Skeletal muscle tissue (tissue), 4 donors: ENCODE data around the gene GCC1. TPM values are rescaled to one million over a fixed set of nuclear protein-coding genes. Genes with fewer than 3 reads are reported as not detected.
"Not testable (repeated sequence)": the region's sequence is repeated elsewhere in the genome, so short reads cannot be mapped to it uniquely, and the experiment has no call there.

Experiments
- H3K27ac ChIP-seq: one replicate; pipeline ENCODE4 v1.7.0; 2013; ENCODE audit warnings: mild to moderate bottlenecking, low read depth, low read length, inconsistent platforms
- H3K27me3 ChIP-seq, 3 donors: one replicate each; pipeline ENCODE4 v1.7.0; 2013; ENCODE audit warnings: low read length in 3 of 3; ENCODE audit not compliant: control insufficient read depth in 3 of 3, insufficient read depth in 3 of 3
- H3K36me3 ChIP-seq, 3 donors: one replicate each; pipeline ENCODE4 v1.7.0; 2013; ENCODE audit warnings: low read length in 3 of 3; ENCODE audit not compliant: control insufficient read depth in 3 of 3, insufficient read depth in 3 of 3
- H3K4me1 ChIP-seq, 3 donors: one replicate each; pipeline ENCODE4 v1.7.0; 2013; ENCODE audit warnings: low read length in 3 of 3, mild to moderate bottlenecking in 3 of 3; ENCODE audit not compliant: control insufficient read depth in 3 of 3, insufficient read depth in 3 of 3
- H3K4me3 ChIP-seq, 3 donors: one replicate each; pipeline ENCODE4 v1.7.0; 2013; ENCODE audit warnings: low read length in 3 of 3
- H3K9ac ChIP-seq, 3 donors: one replicate each; pipeline ENCODE4 v1.7.0; 2013; ENCODE audit warnings: low read length in 3 of 3, mild to moderate bottlenecking in 3 of 3, moderate library complexity in 2 of 3, low read depth in 1 of 3
- H3K9me3 ChIP-seq, 3 donors: one replicate each; pipeline ENCODE4 v1.7.0; 2013; ENCODE audit warnings: low read length in 3 of 3; ENCODE audit not compliant: control insufficient read depth in 3 of 3
- total RNA-seq: library from RNA; depleted of rRNA; stranded (reverse); fragments of >200 nt; gene quantifications from one replicate; pipeline ENCODE4 v1.2.3, GENCODE V29; 2014
- donor health status: Osteomylitis.

The GCC1 gene
- total RNA-seq, 1 donor from 2014 or later: 14.6 TPM

DNA sequence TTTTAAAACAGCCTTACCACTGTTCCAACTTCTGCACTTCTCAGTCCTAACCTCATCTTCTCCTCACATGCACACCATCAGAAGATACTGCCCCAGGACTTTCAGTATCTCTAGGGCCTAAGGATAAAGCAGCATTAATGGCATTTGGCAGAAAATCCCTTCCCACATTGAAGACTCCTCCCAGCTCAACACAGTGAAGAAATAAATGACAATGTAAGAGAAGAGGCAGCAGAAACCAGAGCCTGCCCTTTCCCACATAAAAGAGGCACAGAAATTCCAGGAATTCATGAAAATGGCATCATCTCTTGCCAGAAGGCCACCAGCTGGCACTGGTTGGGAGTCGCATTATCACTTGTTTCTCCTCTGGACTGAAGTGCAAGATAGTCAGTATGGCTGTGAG is 3.7 kb downstream of the GCC1 start:
- Histone ChIP-seq H3K27ac (no peak overlapping the region), H3K4me3 (no peak overlapping the region), H3K9me3 (no peaks in the 10 kb centered on the region), H3K27me3 (no peaks in the 10 kb centered on the region), H3K4me1 (peaks cover 45 to 53% (median 45%) of the 10 kb centered on the region in 3 donors), H3K36me3 (peaks cover 15 to 36% (median 20%) of the 10 kb centered on the region in 3 donors), H3K9ac (peak overlapping the region in 1 of 3 donors; percentile 45)

DNA sequence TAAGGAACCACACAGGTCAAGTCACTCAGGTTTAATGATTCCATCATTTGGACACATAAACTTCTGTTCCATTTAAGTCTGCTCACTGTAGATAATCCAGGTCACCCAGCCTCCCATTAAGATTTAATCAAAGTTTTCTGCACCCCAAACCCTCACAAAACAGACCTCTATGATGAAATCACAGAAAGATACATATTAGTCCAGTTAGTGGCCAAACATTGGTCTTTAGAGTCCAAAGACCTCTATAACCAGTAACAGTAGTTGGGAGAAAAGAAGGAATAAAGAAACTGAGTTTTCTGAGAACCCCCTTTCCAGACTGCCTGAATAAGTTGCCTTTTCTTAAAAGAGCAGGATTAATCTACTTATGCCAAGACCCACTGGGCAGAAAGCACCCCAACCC is 4.8 kb downstream of the GCC1 start:
- Histone ChIP-seq H3K9me3 (no peaks in the 10 kb centered on the region), H3K4me1 (peaks cover 40 to 47% (median 40%) of the 10 kb centered on the region in 3 donors), H3K9ac (peak overlapping the region in 1 of 3 donors; percentile 28), H3K27ac (no peak overlapping the region), H3K4me3 (no peak overlapping the region), H3K27me3 (no peaks in the 10 kb centered on the region), H3K36me3 (peaks cover 15 to 36% (median 20%) of the 10 kb centered on the region in 3 donors)

DNA sequence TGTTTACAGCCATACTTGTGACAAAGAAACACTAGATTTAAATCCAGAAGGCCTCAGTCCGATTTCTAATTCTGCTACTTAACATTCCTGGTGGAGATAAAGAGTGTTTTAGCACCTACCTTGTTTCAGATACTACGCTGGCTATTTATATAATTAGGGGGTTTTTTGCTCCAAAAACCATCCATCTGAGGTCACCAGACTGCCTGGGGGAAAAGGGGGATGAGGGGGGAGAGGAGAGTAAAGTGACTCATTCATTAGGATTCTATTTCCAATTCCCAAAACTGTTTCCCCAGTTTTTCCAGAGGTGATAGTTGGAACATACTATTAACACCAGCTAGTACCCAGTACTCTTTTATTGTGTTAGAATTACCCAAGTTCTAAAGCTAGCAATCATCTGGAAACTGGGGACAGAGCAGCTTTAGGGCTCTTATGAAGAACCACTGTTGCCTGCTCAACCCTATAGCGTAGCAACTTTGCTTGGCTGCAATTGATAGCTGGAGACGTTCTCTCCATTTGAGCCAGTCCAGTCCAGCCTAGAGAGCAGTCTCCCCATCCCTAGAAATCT is 6.6 kb downstream of the GCC1 start:
- H3K36me3 ChIP-seq: peaks cover 15 to 36% (median 20%) of the 10 kb centered on the region in 3 donors
- no peak overlapping the region for H3K27ac ChIP-seq

DNA sequence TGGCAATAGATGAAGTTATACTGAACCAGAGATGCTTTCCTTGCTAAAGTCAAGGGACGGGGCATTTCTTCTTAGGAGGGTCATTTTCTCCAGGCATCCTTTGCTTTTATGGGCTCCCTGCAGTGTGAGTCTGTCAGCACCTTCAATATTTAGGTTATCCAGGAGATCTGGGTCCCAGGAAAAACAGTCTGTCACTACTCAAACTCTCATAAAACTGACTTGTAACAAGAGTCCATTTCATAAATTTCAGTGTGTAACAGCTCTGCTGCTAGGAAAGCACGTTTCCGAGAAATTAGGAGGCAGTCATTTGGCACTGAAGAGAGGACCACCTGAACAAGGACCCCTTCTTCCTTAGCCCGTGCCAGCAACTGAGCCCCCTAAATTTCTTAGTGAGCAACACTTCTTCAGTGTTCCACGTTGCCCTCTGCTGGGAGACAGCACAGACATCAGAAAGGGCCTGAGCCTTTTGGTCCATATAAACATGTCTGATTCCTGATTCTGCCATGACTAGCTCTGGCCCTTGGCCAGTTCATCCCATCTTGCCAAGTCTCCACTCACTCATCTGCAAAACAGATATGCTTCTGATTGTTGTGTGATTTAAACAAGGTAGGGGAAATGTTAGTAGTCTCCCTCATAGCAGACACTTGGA is 7.2 kb downstream of the GCC1 start:
- no peak overlapping the region for H3K4me3 ChIP-seq
- no peak overlapping the region for H3K9ac ChIP-seq
- peaks cover 21 to 26% (median 21%) of the 10 kb centered on the region in 3 donors for H3K4me1 ChIP-seq
- H3K27ac ChIP-seq: no peak overlapping the region
- H3K9me3 ChIP-seq: no peaks in the 10 kb centered on the region
- H3K36me3 ChIP-seq: peaks cover 15 to 34% (median 20%) of the 10 kb centered on the region in 3 donors
- H3K27me3 ChIP-seq: no peaks in the 10 kb centered on the region

More for the DNA sequence above, 6.6 kb downstream of the GCC1 start:
- Histone ChIP-seq H3K9me3 (no peaks in the 10 kb centered on the region), H3K4me1 (peaks cover 27 to 32% (median 28%) of the 10 kb centered on the region in 3 donors), H3K9ac (no peak overlapping the region), H3K27me3 (no peaks in the 10 kb centered on the region), H3K4me3 (no peak overlapping the region)

DNA sequence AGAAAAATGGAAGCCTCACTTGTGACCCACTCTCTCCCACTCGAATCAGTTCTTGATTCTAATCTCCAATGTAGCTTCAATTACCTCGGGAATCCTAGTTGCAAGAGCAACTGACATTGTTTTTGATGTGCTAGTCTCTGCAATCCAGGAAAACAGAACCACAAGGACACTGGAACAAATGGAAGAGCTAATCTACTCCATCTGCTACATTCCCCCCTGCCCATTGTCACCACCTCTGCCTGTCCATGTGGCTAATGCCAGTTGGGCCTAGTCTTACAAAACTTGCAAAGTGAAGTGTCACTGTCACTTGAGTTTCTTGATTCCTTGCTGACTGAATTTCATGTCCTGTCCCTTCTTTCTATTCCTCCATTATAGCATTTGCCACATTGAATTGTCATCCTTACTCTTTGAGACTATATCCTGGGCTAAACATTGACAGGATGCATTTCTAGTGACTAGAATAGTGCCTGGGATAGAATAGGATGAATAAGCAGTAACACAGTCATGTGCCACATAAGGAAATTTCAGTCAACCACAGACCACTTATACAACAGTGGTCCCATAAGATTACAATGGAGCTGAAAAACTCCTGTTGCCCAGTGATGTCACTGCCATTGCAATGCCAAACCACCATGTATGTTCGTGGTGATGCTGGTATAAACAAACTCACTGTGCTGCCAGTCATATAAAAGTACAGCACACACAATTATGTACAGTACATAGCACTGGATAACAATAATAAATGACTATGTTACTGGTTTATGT is 13.5 kb downstream of the GCC1 start:
- Histone ChIP-seq H3K9ac (no peak overlapping the region), H3K27ac (no peak overlapping the region), H3K4me3 (no peak overlapping the region), H3K4me1 (no peaks in the 10 kb centered on the region), H3K36me3 (no peaks in the 10 kb centered on the region), H3K9me3 (no peaks in the 10 kb centered on the region), H3K27me3 (no peaks in the 10 kb centered on the region)

DNA sequence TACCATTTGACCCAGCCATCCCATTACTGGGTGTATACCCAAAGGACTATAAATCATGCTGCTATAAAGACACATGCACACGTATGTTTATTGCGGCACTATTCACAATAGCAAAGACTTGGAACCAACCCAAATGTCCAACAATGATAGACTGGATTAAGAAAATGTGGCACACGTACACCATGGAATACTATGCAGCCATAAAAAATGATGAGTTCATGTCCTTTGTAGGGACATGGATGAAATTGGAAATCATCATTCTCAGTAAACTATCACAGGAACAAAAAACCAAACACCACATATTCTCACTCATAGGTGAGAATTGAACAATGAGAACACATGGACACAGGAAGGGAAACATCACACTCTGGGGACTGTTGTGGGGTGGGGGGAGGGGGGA is 17.4 kb downstream of the GCC1 start:
- H3K27me3 ChIP-seq, H3K4me1 ChIP-seq, H3K4me3 ChIP-seq, H3K36me3 ChIP-seq, H3K9ac ChIP-seq, H3K27ac ChIP-seq, H3K9me3 ChIP-seq: not testable (repeated sequence)

DNA sequence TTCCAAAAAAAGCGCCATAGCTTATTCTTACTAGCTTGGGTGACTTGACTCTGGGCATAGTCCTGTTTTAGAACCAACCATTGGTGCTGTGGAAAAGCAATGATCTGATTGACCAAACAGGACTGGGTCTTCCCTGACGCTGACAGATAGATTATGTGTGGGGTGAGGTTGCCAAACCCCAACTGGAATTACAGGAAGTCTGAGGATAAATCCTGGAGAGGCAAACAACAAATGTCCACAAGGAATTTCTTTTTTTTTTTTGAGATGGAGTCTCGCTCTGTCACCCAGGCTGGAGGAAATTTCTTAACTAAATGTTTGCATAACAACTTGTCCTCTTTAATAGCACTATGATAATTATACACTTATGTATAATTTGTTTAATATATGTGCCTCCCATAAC is 19.2 kb downstream of the GCC1 start:
- no peak overlapping the region for H3K9ac ChIP-seq
- no peak overlapping the region for H3K4me3 ChIP-seq
- no peaks in the 10 kb centered on the region for H3K36me3 ChIP-seq
- no peaks in the 10 kb centered on the region for H3K9me3 ChIP-seq
- no peaks in the 10 kb centered on the region for H3K27me3 ChIP-seq
- H3K4me1 ChIP-seq: no peaks in the 10 kb centered on the region
- no peak overlapping the region for H3K27ac ChIP-seq

DNA sequence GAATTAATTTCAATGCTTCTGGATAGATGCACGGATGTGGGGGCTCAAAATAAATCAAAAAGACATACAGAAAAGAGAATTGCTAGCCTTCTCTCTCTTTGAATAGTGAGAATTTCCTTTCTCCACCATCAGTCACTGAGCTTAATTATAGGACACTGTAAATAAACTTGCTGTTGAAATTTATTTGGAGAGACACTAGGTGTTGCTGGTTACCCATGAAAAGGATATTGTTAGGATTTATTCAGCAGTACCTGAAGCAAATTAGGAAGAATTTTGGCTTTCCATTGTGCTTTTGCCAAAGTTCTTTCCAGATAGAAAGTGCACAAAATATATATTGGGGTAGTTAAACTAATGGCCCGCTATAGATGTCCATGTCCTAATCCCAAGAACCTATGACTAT is 27.6 kb downstream of the GCC1 start:
- H3K9me3 ChIP-seq: no peaks in the 10 kb centered on the region

DNA sequence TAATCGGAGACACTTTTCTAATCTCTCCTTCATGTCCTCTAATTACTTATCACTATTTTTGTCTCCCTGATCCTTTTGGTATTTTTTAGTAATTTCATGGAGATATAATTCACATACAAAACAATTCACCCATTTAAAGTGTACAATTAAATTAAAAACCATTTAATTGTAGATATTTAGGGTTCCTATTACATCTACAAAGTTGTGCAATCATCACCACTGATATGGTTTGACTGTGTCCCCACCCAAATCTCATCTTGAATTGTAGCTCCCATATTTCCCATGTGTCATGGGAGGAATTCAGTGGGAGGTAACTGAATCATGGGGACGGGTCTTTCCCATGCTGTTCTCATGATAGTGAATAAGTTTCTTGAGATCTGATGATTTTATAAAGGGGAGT is 29.0 kb downstream of the GCC1 start:
- Histone ChIP-seq H3K9me3 (no peaks in the 10 kb centered on the region), H3K27me3 (no peaks in the 10 kb centered on the region), H3K9ac (no peak overlapping the region), H3K27ac (no peak overlapping the region), H3K36me3 (no peaks in the 10 kb centered on the region), H3K4me3 (no peak overlapping the region), H3K4me1 (no peaks in the 10 kb centered on the region)

More for the DNA sequence above, 27.6 kb downstream of the GCC1 start:
- no peaks in the 10 kb centered on the region for H3K36me3 ChIP-seq
- H3K27ac ChIP-seq: no peak overlapping the region
- H3K27me3 ChIP-seq: no peaks in the 10 kb centered on the region
- no peaks in the 10 kb centered on the region for H3K4me1 ChIP-seq
- H3K9ac ChIP-seq: no peak overlapping the region
- no peak overlapping the region for H3K4me3 ChIP-seq

DNA sequence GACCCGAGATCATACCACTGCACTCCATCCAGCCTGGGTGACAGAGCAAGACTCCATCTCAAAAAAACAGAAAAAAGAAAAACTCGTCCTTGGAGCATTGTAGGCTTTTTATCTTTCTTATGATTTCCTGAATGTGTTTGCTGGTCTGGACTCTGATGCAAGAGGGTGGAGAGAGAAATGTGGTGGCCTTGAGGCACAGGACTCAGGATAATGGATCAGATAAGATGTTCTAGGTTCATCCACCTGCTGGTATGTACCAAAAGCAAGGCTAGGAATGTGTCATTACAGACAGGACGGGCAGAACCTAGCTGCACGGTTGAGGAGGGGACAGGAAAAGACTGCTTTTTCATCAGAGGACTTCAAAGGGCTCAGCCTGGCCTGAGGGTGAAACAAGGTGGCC is 33.5 kb downstream of the GCC1 start:
- no peak overlapping the region for H3K9ac ChIP-seq
- no peaks in the 10 kb centered on the region for H3K9me3 ChIP-seq
- H3K27me3 ChIP-seq: no peaks in the 10 kb centered on the region
- H3K4me1 ChIP-seq: no peaks in the 10 kb centered on the region
- H3K36me3 ChIP-seq: no peaks in the 10 kb centered on the region
- no peak overlapping the region for H3K4me3 ChIP-seq
- no peak overlapping the region for H3K27ac ChIP-seq
